Measurements from ENCODE around the gene EHD4.

- TF ChIP-seq POLR2A (IDR thresholded peaks at IDR 0.05; ENCODE audit: extremely low read depth, insufficient read length) (no peak), MAX (IDR thresholded peaks at IDR 0.05; ENCODE audit: low read depth, low read length) (no peak), CTCF (IDR thresholded peaks at IDR 0.05; ENCODE audit: low read depth, low read length) (no peak), MYC (IDR thresholded peaks at IDR 0.05; ENCODE audit: low read depth, low read length) (no peak)
Measured at GRCh38 chr15:41894251-41894790, 78.0 kb downstream of the EHD4 start.
